GDM1 (cell line): Measurements from ENCODE around the gene TXNIP.

ENCODE experiments used
- DNase-seq: peaks from one replicate; lab custom pipeline; 2025; lab: John Stamatoyannopoulos, UW

The TXNIP gene

DNA sequence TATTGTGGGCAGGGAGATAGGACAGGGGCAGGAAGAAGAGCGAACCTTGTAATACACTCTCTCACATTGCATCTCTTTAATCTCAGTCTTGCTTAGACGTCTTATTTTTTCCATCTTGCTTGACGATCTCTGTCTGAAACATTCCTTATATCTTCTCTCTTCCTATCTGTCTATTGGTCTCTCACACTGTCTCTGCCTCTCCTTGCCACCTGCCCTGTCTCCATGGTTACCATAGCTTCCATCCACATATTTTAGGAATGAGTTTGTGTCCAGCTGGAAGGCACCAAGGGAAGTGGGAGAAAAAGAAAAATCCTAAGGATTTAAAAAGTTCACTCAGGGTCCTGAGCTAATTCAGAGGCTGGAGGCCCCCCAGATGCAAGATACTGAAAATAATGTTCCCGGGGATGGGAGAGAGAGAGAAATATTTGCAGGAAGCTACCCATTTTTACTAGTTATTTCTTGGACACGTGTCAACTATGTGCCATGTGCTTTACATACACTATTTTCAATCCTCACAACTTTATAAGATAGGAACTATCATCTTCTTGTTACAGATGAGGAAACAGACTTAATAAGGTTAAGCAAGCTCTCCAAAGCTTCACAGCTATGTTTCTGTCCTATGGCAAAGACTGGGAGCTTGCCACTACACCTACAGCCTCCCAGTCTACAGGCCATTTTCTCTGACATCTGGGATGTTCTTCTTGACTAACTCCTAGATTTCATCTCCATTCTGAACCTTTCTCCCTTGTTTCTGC, 32.9 kb downstream of the TXNIP start:
- DNase-seq: no peak

DNA sequence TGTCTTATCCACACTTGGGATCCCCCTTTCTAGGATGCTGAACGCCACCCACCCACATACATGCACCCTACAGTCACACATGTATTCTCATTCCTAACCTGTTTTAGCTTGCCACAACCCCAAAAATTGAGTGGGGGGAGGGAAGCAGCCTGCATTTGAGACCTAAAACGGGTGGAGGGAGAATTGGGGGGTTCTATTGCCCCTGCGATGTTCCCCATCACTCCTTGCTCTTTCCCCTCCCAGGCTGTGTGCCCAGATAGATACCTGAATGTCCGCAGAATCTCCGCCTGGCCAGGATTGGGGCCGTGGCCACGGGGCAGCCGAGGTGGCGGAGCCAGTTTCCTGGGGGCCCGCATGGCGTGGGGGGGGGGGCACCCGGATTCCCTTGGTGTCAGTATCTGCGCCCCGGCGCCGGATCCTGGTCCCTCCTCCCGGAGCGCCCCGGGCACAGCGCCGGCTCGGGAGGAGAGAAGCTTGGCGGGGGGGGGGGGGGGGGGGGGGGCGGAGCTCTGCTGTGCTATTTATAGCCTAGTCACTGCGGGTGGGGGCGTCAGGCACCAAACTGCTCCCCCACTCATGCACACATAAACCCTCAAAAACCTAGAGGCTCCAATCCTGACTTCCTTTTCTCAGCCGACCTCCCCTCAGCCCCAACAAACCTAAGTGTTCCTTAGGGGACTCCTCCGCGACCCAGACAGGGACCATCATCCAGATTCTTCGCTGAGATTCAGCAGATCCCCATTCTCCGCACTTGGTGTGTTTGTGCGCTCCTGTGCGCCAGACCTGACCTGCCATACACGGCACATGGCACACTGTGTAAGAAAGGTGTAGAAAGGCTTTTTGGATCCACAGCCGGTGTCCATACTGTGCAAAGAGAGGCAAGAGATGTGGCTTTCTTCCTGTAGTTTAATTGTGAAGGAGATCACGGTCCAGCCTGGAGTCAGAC, 33.9 kb downstream of the TXNIP start:
- no peak for DNase-seq

DNA sequence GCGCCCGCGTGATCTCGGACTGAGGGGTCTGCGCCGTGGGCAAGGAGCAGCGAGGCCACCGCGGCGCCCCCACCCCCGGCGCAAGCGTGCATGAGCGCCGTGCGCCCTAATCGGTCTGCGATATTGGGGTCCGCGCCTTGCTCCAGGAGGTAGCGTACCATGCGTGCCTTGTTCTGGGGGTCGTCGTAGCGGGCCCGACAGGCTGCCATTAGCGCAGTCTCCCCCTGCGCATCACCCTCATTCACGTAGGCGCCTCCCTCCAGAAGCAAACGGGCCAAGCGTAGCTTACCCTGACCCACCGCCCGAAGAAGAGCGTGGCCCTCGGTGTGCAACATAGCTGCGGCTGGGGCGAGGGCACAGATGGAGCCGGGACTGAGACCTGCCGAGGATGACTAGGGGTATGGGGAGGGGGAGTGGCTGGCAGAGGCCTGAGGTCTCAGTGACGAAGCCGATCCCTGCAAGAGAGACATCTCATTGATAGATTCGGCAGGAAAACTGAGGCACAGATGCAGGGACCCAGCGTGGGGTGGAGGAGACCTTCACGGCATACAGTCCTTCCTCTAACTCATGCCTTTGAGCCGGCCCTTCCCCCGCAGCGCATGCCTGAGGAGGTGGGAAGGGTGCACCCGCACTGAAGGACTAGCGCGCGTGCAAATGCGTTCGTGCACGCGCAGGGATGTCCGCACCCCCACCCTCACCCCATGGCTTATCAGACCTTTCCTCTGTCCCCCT, 34.8 kb downstream of the TXNIP start:
- no peak for DNase-seq

GRCh38 chr1:145961109-145961424, 35.3 kb downstream of the TXNIP start:
- DNase-seq: no peak

DNA sequence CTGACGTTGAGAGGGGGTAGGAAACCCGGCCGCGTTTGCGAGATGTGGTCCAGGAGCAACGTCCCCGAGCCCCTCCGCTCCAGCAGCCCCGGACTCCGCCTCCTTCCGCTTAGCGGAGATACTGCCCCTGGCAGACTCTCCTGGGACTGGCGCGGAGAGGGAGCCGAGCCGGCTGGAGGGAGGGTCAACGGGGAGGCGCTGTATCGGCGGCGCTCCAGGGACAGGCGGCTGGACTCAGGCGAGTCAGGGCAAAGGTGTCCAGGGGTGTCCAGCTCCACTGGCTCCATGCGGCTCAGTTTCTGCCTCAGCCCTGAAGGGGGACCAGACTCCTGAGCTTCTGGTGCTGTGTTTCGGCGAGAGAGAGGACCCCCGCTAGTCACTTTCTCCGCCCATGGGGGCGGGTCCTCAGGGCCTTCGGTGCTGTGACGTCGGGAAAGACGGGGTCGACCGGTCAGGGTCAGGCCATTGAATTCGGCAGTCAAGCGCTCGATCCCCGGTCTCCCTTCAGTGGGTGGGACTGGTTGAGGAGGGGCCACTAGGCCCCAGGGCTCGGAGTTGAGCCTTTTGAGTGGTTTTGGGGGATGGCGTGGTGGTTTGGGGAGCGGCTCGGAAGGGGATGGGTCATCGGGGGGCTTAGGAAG, 35.8 kb downstream of the TXNIP start:
- DNase-seq: peak; percentile 68

GRCh38 chr1:145959957-145960467, 36.4 kb downstream of the TXNIP start:
- no peak for DNase-seq

DNA sequence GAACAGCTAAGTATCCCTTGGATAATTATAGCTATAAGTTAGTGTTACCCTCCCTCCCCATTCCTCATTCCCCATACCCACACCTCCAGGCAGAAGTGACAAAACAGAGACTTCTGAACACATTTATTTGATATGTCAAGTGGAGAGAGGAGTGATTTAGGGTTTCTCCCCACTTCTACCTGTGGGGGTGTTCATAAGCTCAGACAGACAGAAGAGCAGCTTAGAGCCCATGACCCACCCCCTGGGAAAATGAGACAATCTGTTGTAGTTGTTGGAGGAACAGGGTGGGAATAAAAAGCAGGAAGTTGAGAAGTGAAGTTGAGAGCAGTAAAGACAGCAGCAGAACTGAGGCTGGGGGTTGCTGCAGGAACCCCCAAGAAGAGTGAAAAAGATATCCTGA, 37.0 kb downstream of the TXNIP start:
- DNase-seq: no peak

DNA sequence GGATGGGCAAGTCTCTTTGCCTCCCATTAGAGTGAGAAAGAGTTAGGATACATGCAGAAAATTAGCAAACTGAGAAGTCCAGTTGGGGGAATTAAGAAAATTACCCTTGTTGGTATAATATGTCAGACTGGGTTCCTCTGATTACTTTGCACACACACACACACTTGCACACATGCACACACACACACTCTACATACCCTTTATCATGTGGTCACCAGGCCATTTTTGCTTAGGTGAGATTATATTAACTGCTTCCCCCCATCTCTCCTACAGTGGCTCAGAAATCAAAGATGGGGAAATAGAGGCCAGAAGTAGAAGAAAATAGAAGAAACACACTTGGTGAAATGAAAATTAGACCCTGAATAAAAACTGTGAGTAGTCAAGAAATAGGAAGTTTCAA, 37.6 kb downstream of the TXNIP start:
- DNase-seq: no peak

- DNase-seq: peak; percentile 94
Observed at GRCh38 chr1:145957443-145958319, 38.7 kb downstream of the TXNIP start, which contains the start of gene LIX1L. TSS of gene LIX1L (minus strand) at chr1:145958017. CDS start at chr1:145957927, 90 bp downstream.

GRCh38 chr1:145956781-145957442, 39.5 kb downstream of the TXNIP start:
- DNase-seq: no peak

DNA sequence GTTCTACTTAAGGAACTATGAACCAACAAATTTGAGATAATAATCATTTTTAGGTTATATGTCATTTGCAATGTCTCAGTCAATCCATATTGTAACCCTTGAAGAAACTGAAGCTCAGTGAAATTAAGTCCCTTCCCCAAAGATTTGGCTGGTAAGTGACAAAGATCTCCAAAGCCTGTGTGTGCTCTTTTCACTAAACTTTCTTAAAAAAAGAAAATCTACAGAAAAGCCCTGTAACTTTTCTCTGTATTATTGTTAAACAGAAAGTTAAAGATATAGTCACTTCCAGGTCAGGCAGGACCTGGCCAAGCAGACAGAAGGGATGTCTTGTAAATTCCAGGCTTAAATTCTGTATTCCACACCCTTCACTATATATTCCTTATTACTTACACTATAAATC, 40.0 kb downstream of the TXNIP start:
- no peak for DNase-seq

GRCh38 chr1:145955436-145955835, 40.9 kb downstream of the TXNIP start:
- no peak for DNase-seq

DNA sequence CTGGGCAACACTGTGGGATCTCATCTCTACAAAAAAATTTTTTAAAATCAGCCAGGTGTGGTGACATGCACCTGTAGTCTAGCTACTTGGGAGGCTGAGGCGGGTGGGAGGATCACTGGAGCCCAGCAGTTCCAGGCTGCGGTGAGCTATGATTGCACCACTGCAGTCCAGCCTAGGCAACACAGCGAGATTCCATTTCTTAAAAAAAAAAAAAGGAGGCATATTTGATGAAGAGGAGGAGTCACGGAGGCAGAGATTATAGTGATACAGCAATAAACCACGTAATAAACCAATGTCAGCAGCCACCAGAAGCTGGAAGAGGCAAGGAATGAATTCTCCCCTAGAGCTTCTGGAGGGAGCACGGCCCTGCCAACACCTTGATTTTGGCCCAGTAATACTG, 42.5 kb downstream of the TXNIP start:
- no peak for DNase-seq

DNA sequence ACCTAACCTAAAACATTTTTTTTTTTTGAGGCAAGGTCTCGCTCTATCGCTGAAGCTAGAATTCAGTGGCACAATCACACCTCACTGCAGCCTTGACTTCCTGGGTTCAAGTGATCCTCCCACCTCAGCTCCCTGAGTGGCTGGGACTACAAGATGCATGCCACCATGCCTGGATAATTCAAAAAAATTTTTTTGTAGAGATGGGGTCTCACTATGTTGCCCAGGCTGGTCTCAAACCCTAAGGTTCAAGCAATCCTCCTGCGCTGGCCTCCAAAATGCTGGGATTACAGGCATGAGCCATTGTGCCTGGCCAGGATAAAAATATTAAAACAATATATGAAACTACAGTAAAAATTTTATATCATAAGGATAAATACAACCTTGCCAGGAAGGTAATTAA, 43.5 kb downstream of the TXNIP start:
- DNase-seq: no peak

- no peak for DNase-seq
Observed at GRCh38 chr1:145951526-145951925, 44.9 kb downstream of the TXNIP start.

DNA sequence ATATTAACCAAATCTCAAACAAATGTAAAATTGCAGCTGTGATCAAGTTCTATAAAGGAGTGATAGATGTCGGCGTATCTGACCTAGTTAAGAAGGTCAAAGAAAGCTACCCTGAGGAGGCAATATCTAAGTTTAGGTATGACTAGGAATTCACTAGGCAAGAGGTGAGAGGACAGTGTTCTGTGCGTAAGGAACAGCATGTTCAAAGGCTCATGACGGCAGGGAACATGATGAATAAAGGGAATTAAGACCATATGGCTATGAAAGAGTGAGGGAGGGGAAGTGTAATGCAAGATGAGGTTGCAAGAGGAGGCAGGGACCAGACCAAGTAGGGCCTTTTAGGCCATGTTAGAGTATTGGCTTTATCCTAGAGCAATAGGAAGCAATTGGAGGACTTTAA, 47.2 kb downstream of the TXNIP start:
- no peak for DNase-seq

DNA sequence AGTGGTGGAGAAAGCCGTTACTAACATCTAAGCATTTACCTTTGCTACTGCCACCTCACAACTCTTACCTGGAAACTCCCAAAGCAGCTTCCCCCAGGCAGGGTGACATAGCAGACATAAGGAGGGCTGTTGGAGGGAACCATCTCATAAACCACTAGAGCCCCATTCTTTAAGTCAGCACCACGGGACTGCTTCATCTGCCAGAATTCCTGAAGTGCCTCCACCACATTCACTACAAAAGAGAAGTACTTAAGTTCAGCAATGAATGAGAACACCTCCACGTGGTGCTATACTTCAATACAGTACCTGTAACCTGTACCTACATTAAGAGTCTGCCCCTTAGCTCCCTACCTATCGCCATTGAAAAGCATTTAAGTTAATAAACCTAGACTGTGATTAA, 48.8 kb downstream of the TXNIP start:
- no peak for DNase-seq

DNA sequence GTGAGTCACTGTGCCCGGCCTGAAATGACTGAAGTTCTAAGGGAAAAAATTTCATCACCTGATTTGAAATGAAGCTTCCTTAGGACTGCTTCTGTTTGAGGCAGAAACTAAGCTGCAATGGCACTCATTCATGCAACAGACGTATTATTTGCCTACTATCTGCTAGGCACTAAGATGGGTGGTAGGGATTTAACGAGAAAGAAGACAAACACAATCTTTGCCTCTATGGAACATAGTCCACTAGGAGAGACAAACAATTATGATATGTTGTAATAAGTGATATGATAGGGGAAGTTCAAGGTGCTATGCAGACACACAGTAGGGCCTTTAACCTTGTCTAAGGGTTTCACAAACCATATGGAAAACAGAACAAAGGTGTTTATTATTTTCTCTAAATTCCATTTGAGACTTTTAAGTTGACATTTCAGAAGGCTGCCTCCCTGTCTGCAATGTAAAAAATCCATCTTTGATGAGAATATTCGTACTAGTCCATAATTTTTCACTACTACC, 49.8 kb downstream of the TXNIP start:
- no peak for DNase-seq

- no peak for DNase-seq
Observed at GRCh38 chr1:145944532-145944931, 51.8 kb downstream of the TXNIP start.

DNA sequence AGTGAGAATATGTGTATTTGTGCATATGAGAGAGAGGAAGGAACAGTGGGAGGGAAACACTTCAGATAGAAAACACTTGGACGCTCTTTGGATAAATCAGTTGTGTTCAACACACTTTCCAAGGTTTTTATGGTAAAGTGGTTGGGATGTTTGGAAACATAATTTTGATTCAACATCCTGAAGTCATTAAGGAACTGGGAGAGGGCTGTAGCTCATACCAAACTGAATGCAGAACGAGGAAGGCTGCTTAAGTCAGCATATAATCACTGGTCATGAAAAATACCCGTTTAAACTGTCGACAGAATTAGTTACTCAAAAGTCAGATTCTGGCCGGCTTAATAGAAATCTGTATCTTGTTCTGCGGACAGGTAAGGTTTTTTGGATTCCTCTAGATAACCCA, 53.5 kb downstream of the TXNIP start:
- DNase-seq: no peak
